IMR-90 (cell line): ENCODE data around the gene MED17. TPM values are rescaled to one million over a fixed set of nuclear protein-coding genes. Genes with fewer than 3 reads are reported as not detected.
A peak's percentile ranks its signal among the peaks of the same experiment; 100 is the strongest.

ENCODE experiments used
- ATAC-seq: fragments of 200-7000 bp; cut with Tn5 transposase; 2 replicates; pipeline ENCODE4 v1.9.1; 2020; ENCODE audit warnings: low read depth, mild to moderate bottlenecking, moderate library complexity
- BruUV-seq: library from RNA; stranded (reverse); fragments of 400-500 nt; replicated peaks from 2 replicates; lab custom pipeline; 2021; lab: Mats Ljungman, UMichigan
- CTCF ChIA-PET: fragments of 300-600 bp; formaldehyde crosslinking; extraction: SDS; loops from one replicate; lab custom pipeline; 2021; ENCODE audit warnings: antibody characterized with exemption; lab: Yijun Ruan, JAX
- POLR2A ChIA-PET: fragments of 300-600 bp; sonication (Branson Sonifier 250); formaldehyde crosslinking; loops from one replicate; lab custom pipeline; 2022; ENCODE audit warnings: antibody characterized with exemption; ENCODE audit not compliant: unreplicated experiment; lab: Charles Lee
- DNase-seq: peaks from one replicate; pipeline ENCODE4 v3.0.0; 2013
- H2AFZ ChIP-seq: replicated peaks from 2 replicates; pipeline ENCODE3; 2013; ENCODE audit warnings: low read length, mild to moderate bottlenecking; ENCODE audit not compliant: poor library complexity
- H2AK5ac ChIP-seq: 2 replicates; pipeline ENCODE4 v1.6.1; 2013; ENCODE audit warnings: low read depth, low read length, inconsistent platforms
- H2AK9ac ChIP-seq: replicated peaks from 2 replicates; pipeline ENCODE3; 2013; ENCODE audit warnings: mild to moderate bottlenecking, low read depth, low read length, moderate library complexity; ENCODE audit not compliant: poor library complexity
- H2BK120ac ChIP-seq: 2 replicates; pipeline ENCODE4 v1.6.1; 2013; ENCODE audit warnings: low read depth, low read length, inconsistent platforms
- H2BK15ac ChIP-seq: 3 replicates; pipeline ENCODE4 v1.6.1; 2013; ENCODE audit warnings: low read depth, low read length, inconsistent platforms
- H2BK20ac ChIP-seq: 2 replicates; pipeline ENCODE4 v1.6.1; 2013; ENCODE audit warnings: low read depth, mild to moderate bottlenecking, inconsistent platforms, low read length, moderate library complexity
- H2BK5ac ChIP-seq: 2 replicates; pipeline ENCODE4 v1.6.1; 2013; ENCODE audit warnings: mild to moderate bottlenecking, low read depth, low read length, inconsistent platforms; ENCODE audit not compliant: poor library complexity, severe bottlenecking
- H3K14ac ChIP-seq: replicated peaks from 2 replicates; pipeline ENCODE4 v1.6.1; 2013; ENCODE audit warnings: low read depth, low read length, inconsistent platforms
- H3K18ac ChIP-seq: 2 replicates; pipeline ENCODE4 v1.6.1; 2013; ENCODE audit warnings: low read depth, low read length, control low read depth
- H3K23ac ChIP-seq: 2 replicates; pipeline ENCODE4 v1.6.1; 2013; ENCODE audit warnings: low read depth, low read length, inconsistent platforms
- H3K27ac ChIP-seq: 2 replicates; pipeline ENCODE4 v1.5.1; 2013; ENCODE audit warnings: mild to moderate bottlenecking, control low read depth, low read length; ENCODE audit not compliant: insufficient read depth
- H3K27me3 ChIP-seq: 2 replicates; pipeline ENCODE4 v1.6.1; 2013; ENCODE audit warnings: low read length; ENCODE audit not compliant: control insufficient read depth, insufficient read depth
- H3K36me3 ChIP-seq: 2 replicates; pipeline ENCODE4 v1.6.1; 2013; ENCODE audit warnings: low read length, mixed read lengths; ENCODE audit not compliant: control insufficient read depth, insufficient read depth
- H3K4ac ChIP-seq: 2 replicates; pipeline ENCODE4 v1.6.1; 2013; ENCODE audit warnings: low read depth, low read length, inconsistent platforms
- H3K4me1 ChIP-seq: 2 replicates; pipeline ENCODE4 v1.6.1; 2013; ENCODE audit warnings: low read length, mixed read lengths; ENCODE audit not compliant: control insufficient read depth, insufficient read depth
- H3K4me2 ChIP-seq: 2 replicates; pipeline ENCODE4 v1.6.1; 2013; ENCODE audit warnings: low read depth, mild to moderate bottlenecking, control low read depth, low read length, moderate library complexity
- H3K4me3 ChIP-seq: 2 replicates; pipeline ENCODE4 v1.5.1; 2013; ENCODE audit warnings: low read depth, mild to moderate bottlenecking, control low read depth, low read length, moderate library complexity; ENCODE audit not compliant: insufficient read depth
- H3K56ac ChIP-seq: 2 replicates; pipeline ENCODE4 v1.6.1; 2013; ENCODE audit warnings: low read length, inconsistent platforms; ENCODE audit not compliant: insufficient read depth; ENCODE audit errors: extremely low read depth
- H3K79me1 ChIP-seq, 2 experiments: 2 replicates each; pipeline ENCODE4 v1.6.1; 2013; ENCODE audit warnings: low read length in 2 of 2, inconsistent platforms in 1 of 2, low read depth in 1 of 2
- H3K9ac ChIP-seq: 2 replicates; pipeline ENCODE4 v1.6.1; 2013; ENCODE audit warnings: low read depth, low read length, control low read depth
- H3K9me1 ChIP-seq: 2 replicates; pipeline ENCODE4 v1.6.1; 2013; ENCODE audit warnings: low read length, inconsistent platforms; ENCODE audit not compliant: insufficient read depth
- H3K9me3 ChIP-seq: 2 replicates; pipeline ENCODE4 v1.6.1; 2013; ENCODE audit warnings: low read length; ENCODE audit not compliant: control insufficient read depth, insufficient read depth
- H4K20me1 ChIP-seq: 2 replicates; pipeline ENCODE4 v1.6.1; 2013; ENCODE audit warnings: low read length, inconsistent platforms; ENCODE audit not compliant: insufficient read depth
- H4K5ac ChIP-seq: 2 replicates; pipeline ENCODE4 v1.6.1; 2013; ENCODE audit warnings: mild to moderate bottlenecking, low read depth, low read length, control low read depth
- H4K8ac ChIP-seq, 2 experiments: 2 replicates each; pipeline ENCODE4 v1.6.1; 2013; ENCODE audit warnings: low read depth in 2 of 2, low read length in 2 of 2, control low read depth in 1 of 2, inconsistent platforms in 1 of 2
- H4K91ac ChIP-seq: 2 replicates; pipeline ENCODE4 v1.6.1; 2013; ENCODE audit warnings: low read depth, low read length, inconsistent platforms; ENCODE audit not compliant: insufficient read depth
- BHLHE40 ChIP-seq: fragments of 150-350 bp; IDR thresholded peaks from 2 replicates; pipeline ENCODE4 v1.6.1; 2016; ENCODE audit warnings: mild to moderate bottlenecking, low read depth, low read length
- CEBPB ChIP-seq: IDR thresholded peaks from 2 replicates; pipeline ENCODE4 v1.6.1; 2012; ENCODE audit warnings: low read depth, low read length, improper control_type of control experiment
- CHD1 ChIP-seq: IDR thresholded peaks from 2 replicates; pipeline ENCODE4 v1.6.1; 2012; ENCODE audit warnings: low read depth, low read length, improper control_type of control experiment
- CTCF ChIP-seq: conservative IDR thresholded peaks from 2 replicates; pipeline ENCODE4 v1.5.1; 2012; ENCODE audit warnings: mild to moderate bottlenecking, low read depth, low read length, improper control_type of control experiment
- FOS ChIP-seq: fragments of 150-350 bp; IDR thresholded peaks from 2 replicates; pipeline ENCODE4 v1.6.1; 2016; ENCODE audit warnings: low read depth, low read length
- MAFK ChIP-seq: IDR thresholded peaks from 2 replicates; pipeline ENCODE4 v1.6.1; 2012; ENCODE audit warnings: low read depth, low read length, improper control_type of control experiment
- MAZ ChIP-seq: IDR thresholded peaks from 2 replicates; pipeline ENCODE4 v1.6.1; 2012; ENCODE audit warnings: low read depth, mild to moderate bottlenecking, low read length, improper control_type of control experiment, moderate library complexity, borderline replicate concordance
- MXI1 ChIP-seq: IDR thresholded peaks from 2 replicates; pipeline ENCODE4 v1.6.1; 2012; ENCODE audit warnings: low read depth, mild to moderate bottlenecking, low read length, moderate library complexity, borderline replicate concordance
- NFE2L2 ChIP-seq: fragments of 150-350 bp; IDR thresholded peaks from 2 replicates; pipeline ENCODE4 v1.6.1; 2016; ENCODE audit warnings: low read depth, mild to moderate bottlenecking, low read length
- POLR2A ChIP-seq: IDR thresholded peaks from 2 replicates; pipeline ENCODE4 v1.6.1; 2012; ENCODE audit warnings: mild to moderate bottlenecking, low read depth, low read length
- RAD21 ChIP-seq: IDR thresholded peaks from 2 replicates; pipeline ENCODE4 v1.6.1; 2012; ENCODE audit warnings: low read length, improper control_type of control experiment
- RCOR1 ChIP-seq: IDR thresholded peaks from 2 replicates; pipeline ENCODE4 v1.6.1; 2012; ENCODE audit warnings: mild to moderate bottlenecking, low read length, improper control_type of control experiment; ENCODE audit not compliant: insufficient replicate concordance
- RFX5 ChIP-seq: IDR thresholded peaks from 2 replicates; pipeline ENCODE4 v1.8.0; 2012; ENCODE audit warnings: low read depth, mild to moderate bottlenecking, low read length, moderate library complexity
- SMC3 ChIP-seq: fragments of 150-350 bp; IDR thresholded peaks from 2 replicates; pipeline ENCODE4 v1.6.1; 2016; ENCODE audit warnings: low read depth, mild to moderate bottlenecking, antibody characterized with exemption, low read length, moderate library complexity
- WGBS, 2 experiments: methylation state at CpG; one replicate each; pipeline versions ENCODE4 v1.1.5 to v1.1.7; 2013; ENCODE audit warnings: missing lambda C conversion rate in 2 of 2; ENCODE audit not compliant: insufficient read length in 1 of 2; ENCODE audit errors: extremely low coverage in 2 of 2; 5-methylcytosine and 5-hydroxymethylcytosine counted together
- dilution Hi-C: fragments of 300-500 bp; cut with HindIII; formaldehyde crosslinking; loops from one replicate; pipeline ENCODE4 v1.14.3; 2018; ENCODE audit warnings: low sequenced_read_pairs; ENCODE audit not compliant: unreplicated experiment
- in situ Hi-C: fragments of 300-500 bp; cut with MboI; formaldehyde crosslinking; loops from 3 replicates; pipeline ENCODE4 v1.14.3; 2019; ENCODE audit warnings: low sequenced_read_pairs, inconsistent platforms, mixed read lengths
- intact Hi-C: fragments of 100-400 bp; cut with micrococcal nuclease; formaldehyde crosslinking; loops from 2 replicates; pipeline ENCODE4 v1.10.0; 2022
- polyA plus RNA-seq, 3 experiments: library from polyadenylated mRNA; depleted of rRNA; stranded (reverse); fragments of >200 nt; gene quantifications; 2 replicates each; pipeline ENCODE4 v1.2.3, GENCODE V29; 2012; ENCODE audit warnings: low replicate concordance in 1 of 3
- total RNA-seq: library from RNA; depleted of rRNA; stranded (reverse); fragments of >200 nt; gene quantifications from 2 replicates; pipeline ENCODE4 v1.2.3, GENCODE V29; 2012
- TF ChIP-seq, protein P1 (sequence below): fragments of 150-350 bp; IDR thresholded peaks from 2 replicates; pipeline ENCODE4 v1.6.1; 2017; ENCODE audit warnings: mild to moderate bottlenecking, antibody characterized with exemption, low read length, low read depth
- TF ChIP-seq, protein P2 (sequence below): fragments of 150-350 bp; IDR thresholded peaks from 2 replicates; pipeline ENCODE4 v1.6.1; 2016; ENCODE audit warnings: low read depth, mild to moderate bottlenecking, low read length, moderate library complexity, borderline replicate concordance

Gene MED17
- total and polyA plus RNA-seq, 2 of the 4 experiments (the other 2 are of a cell fraction) = 20.0 to 23.3 TPM

DNA sequence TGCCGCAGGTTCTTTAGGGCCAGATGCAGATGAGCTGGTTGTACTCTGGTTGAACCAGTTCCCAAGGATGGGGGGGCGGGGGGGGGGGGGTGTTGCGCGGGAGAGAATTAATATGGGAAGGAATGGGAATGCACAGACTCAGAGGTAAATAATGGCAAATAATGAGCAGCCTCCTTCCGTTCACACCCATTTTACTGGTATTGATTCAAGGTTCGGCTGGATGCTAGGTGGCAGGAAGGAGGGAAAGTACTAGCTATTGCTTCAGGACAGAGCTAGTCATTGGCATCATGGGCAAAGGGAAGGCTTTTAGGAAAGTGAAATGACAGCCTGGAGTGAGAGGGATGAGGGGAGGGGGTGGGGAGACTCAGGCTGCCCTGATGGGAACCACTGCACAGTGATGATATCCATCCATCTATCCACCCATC, 66.5 kb downstream of the MED17 start, which contains the start of gene VSTM5:
TSS of gene VSTM5 (minus strand) at position 25 of the 425 bp plus-strand sequence. CDS start 116 bp downstream, outside the sequence.
- H3K9me3 ChIP-seq = no peaks in the 10 kb centered on the region
- H3K79me1 ChIP-seq = no peaks in the 10 kb centered on the region
- peak within 1 kb of the TSS; percentile 42; the same call in 1 of the 2 replicates for H2BK120ac ChIP-seq
- H2BK15ac ChIP-seq = no peak within 1 kb of the TSS; the same call in 2 of the 3 replicates
- H3K18ac ChIP-seq = no peak within 1 kb of the TSS
- no peak within 1 kb of the TSS for H3K14ac ChIP-seq
- H2AK5ac ChIP-seq = no peak within 1 kb of the TSS; the same call in 1 of the 2 replicates
- dilution Hi-C loops (no loop called here), in situ Hi-C loops (no loop called here), intact Hi-C loops (no loop called here)
- no peak within 1 kb of the TSS for H3K56ac ChIP-seq
- TF ChIP-seq POLR2A (no peak), FOS (no peak), CEBPB (no peak), BHLHE40 (no peak), RCOR1 (no peak), MAFK (no peak), MXI1 (no peak), MAZ (no peak), SMC3 (no peak), NFE2L2 (no peak), CHD1 (no peak), CTCF (no peak), RAD21 (no peak), RFX5 (no peak)
- TF ChIP-seq, protein P1, sequence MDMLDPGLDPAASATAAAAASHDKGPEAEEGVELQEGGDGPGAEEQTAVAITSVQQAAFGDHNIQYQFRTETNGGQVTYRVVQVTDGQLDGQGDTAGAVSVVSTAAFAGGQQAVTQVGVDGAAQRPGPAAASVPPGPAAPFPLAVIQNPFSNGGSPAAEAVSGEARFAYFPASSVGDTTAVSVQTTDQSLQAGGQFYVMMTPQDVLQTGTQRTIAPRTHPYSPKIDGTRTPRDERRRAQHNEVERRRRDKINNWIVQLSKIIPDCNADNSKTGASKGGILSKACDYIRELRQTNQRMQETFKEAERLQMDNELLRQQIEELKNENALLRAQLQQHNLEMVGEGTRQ = no peak
- TF ChIP-seq, protein P2, sequence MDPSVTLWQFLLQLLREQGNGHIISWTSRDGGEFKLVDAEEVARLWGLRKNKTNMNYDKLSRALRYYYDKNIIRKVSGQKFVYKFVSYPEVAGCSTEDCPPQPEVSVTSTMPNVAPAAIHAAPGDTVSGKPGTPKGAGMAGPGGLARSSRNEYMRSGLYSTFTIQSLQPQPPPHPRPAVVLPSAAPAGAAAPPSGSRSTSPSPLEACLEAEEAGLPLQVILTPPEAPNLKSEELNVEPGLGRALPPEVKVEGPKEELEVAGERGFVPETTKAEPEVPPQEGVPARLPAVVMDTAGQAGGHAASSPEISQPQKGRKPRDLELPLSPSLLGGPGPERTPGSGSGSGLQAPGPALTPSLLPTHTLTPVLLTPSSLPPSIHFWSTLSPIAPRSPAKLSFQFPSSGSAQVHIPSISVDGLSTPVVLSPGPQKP = no peak
- H3K23ac ChIP-seq = peak within 1 kb of the TSS; percentile 49; the same call in 1 of the 2 replicates
- peak within 1 kb of the TSS; percentile 62 for H2AK9ac ChIP-seq
- H4K91ac ChIP-seq = peak within 1 kb of the TSS; percentile 32; the same call in 1 of the 2 replicates
- peaks cover 5% of the 10 kb centered on the region for H3K27me3 ChIP-seq
- no peak within 1 kb of the TSS for H2BK20ac ChIP-seq
- H3K4me1 ChIP-seq = peaks cover 11% of the 10 kb centered on the region
- no peaks in the 10 kb centered on the region for H3K36me3 ChIP-seq
- H4K5ac ChIP-seq = peak within 1 kb of the TSS; percentile 34; the same call in 1 of the 2 replicates
- peak within 1 kb of the TSS; percentile 55; the same call in 1 of the 2 replicates for H3K4me2 ChIP-seq
- no TSS peak for BruUV-seq
- DNase-seq (no peak), ATAC-seq (no peak)
- H3K9ac ChIP-seq = peak within 1 kb of the TSS; percentile 40
- H4K20me1 ChIP-seq = no peaks in the 10 kb centered on the region
- H2AFZ ChIP-seq = peak within 1 kb of the TSS; percentile 86
- H2BK5ac ChIP-seq = no peak within 1 kb of the TSS
- peaks cover 7% of the 10 kb centered on the region; the same call in 1 of the 2 replicates for H3K9me1 ChIP-seq
- no peak within 1 kb of the TSS for H3K27ac ChIP-seq
- ChIA-PET CTCF (interaction anchor here (0.7 to 1.1 kb wide), 2 partner anchors 9 to 13 kb away, joined by 3 to 4 read pairs; no protein-coding TSS in a partner anchor), POLR2A (interaction anchor here (0.6 kb wide), 1 partner anchor 12 kb away, joined by 6 read pairs; no protein-coding TSS in a partner anchor)
- peak within 1 kb of the TSS; percentile 48 to 96; a peak in 3 of 4 replicates for H4K8ac ChIP-seq
- H3K4me3 ChIP-seq = peak within 1 kb of the TSS; percentile 10; the same call in 1 of the 2 replicates
- no CpG with 5 or more reads among the region's 6 CpGs for WGBS, 2 experiments
- no peak within 1 kb of the TSS; the same call in 1 of the 2 replicates for H3K4ac ChIP-seq
